Vagina (tissue), 2 donors: ENCODE measurements around the gene HSD3B2.

Experiments
- POLR2A ChIP-seq, 2 donors: fragments of 450-650 bp; IDR thresholded peaks; one replicate each; pipeline ENCODE4 v1.6.1; 2017; ENCODE audit warnings: antibody characterized with exemption in 2 of 2, mild to moderate bottlenecking in 2 of 2, moderate library complexity in 2 of 2
- POLR2AphosphoS5 ChIP-seq, 2 donors: sonication (generic); formaldehyde crosslinking; IDR thresholded peaks; one replicate each; pipeline ENCODE4 v1.9.0; 2017; ENCODE audit warnings: antibody characterized with exemption in 2 of 2, mild to moderate bottlenecking in 2 of 2, low read depth in 1 of 2; ENCODE audit not compliant: insufficient read depth in 1 of 2
- TF ChIP-seq, protein P1 (sequence below), 3 experiments: fragments of 450-650 bp in 2 of 3; fragments of 200-600 bp in 1 of 3; sonication (generic) in 1 of 3; IDR thresholded peaks; one replicate each; pipeline ENCODE4 v1.5.1; 2017 to 2019; ENCODE audit warnings: antibody characterized with exemption in 3 of 3, mild to moderate bottlenecking in 2 of 3, moderate library complexity in 2 of 3

DNA sequence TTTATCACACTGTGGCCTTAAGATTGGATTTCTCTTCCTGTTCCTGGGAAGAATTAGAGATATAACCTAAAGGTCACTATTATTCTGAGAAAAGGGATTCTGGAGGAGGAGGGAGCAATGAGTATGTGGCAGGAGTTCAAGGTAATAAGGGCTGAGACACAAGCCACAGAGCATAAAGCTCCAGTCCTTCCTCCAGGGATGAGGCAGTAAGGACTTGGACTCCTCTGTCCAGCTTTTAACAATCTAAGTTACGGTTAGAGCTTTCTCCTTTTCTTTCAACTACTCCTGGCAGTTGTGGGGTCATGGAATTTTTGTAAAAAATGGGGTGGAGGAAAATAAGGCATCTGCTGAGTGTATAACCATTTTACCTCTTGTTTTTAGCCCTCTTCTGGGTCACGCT, at the start of gene HSD3B2:
- TF ChIP-seq POLR2A (IDR thresholded peaks at IDR 0.05) (no peak), POLR2AphosphoS5 (IDR thresholded peaks at IDR 0.05; ENCODE audit: insufficient read depth in 1 of 2, low read depth in 1 of 2) (no peak)
- TF ChIP-seq, protein P1, sequence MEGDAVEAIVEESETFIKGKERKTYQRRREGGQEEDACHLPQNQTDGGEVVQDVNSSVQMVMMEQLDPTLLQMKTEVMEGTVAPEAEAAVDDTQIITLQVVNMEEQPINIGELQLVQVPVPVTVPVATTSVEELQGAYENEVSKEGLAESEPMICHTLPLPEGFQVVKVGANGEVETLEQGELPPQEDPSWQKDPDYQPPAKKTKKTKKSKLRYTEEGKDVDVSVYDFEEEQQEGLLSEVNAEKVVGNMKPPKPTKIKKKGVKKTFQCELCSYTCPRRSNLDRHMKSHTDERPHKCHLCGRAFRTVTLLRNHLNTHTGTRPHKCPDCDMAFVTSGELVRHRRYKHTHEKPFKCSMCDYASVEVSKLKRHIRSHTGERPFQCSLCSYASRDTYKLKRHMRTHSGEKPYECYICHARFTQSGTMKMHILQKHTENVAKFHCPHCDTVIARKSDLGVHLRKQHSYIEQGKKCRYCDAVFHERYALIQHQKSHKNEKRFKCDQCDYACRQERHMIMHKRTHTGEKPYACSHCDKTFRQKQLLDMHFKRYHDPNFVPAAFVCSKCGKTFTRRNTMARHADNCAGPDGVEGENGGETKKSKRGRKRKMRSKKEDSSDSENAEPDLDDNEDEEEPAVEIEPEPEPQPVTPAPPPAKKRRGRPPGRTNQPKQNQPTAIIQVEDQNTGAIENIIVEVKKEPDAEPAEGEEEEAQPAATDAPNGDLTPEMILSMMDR (IDR thresholded peaks at IDR 0.05), result no peak
